Nephron progenitor cell (in vitro differentiated cells): ENCODE measurements around the gene LRRC75A.

Source experiments
- DNase-seq: peaks from one replicate; pipeline ENCODE4 v3.0.0; 2021
- H3K27ac Mint-ChIP-seq: 2 replicates; pipeline ENCODE4 v1.8.0; 2021; ENCODE audit warnings: mild to moderate bottlenecking, moderate library complexity, mixed read lengths
- H3K27me3 Mint-ChIP-seq: 2 replicates; pipeline ENCODE4 v1.8.0; 2021; ENCODE audit warnings: mild to moderate bottlenecking, low read depth, mixed read lengths; ENCODE audit not compliant: poor library complexity
- H3K36me3 Mint-ChIP-seq: 2 replicates; pipeline ENCODE4 v1.8.0; 2021; ENCODE audit warnings: low read depth, mixed read lengths
- H3K4me1 Mint-ChIP-seq: 2 replicates; pipeline ENCODE4 v1.8.0; 2021; ENCODE audit warnings: mixed read lengths
- H3K4me3 Mint-ChIP-seq: 2 replicates; pipeline ENCODE4 v1.8.0; 2021; ENCODE audit warnings: mild to moderate bottlenecking, moderate library complexity, mixed read lengths
- H3K9me3 Mint-ChIP-seq: 2 replicates; pipeline ENCODE4 v1.8.0; 2021; ENCODE audit warnings: mild to moderate bottlenecking, moderate library complexity, mixed read lengths
- CTCF ChIP-seq: fragments of 200-600 bp; sonication (generic); IDR thresholded peaks from 2 replicates; pipeline ENCODE4 v1.5.0; 2021; ENCODE audit warnings: antibody characterized with exemption

Gene LRRC75A

GRCh38 chr17:16422416-16422815 is 69.6 kb downstream of the LRRC75A start:
- H3K4me3 Mint-ChIP-seq: no peak overlapping the region
- peaks cover 40% of the 10 kb centered on the region for H3K4me1 Mint-ChIP-seq
- H3K27ac Mint-ChIP-seq: no peak overlapping the region
- H3K36me3 Mint-ChIP-seq: no peaks in the 10 kb centered on the region
- H3K9me3 Mint-ChIP-seq: no peaks in the 10 kb centered on the region
- peaks cover 8% of the 10 kb centered on the region for H3K27me3 Mint-ChIP-seq
- DNase-seq: no peak
- TF ChIP-seq CTCF: no peak

DNA sequence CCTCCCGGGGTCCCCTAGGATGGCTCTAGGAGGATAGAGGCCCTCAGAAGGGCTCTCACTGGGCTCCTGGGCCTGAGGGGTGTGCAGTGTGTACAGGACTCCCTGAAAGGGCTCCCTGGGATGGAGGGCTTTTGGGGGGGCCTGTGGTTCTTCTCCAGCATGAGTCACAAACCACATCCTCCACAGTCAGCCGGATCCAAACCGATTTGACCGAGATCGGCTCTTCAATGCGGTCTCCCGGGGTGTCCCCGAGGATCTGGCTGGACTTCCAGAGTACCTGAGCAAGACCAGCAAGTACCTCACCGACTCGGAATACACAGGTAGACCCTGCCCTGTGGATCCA is 72.1 kb downstream of the LRRC75A start:
- Mint-ChIP-seq H3K27ac (no peak overlapping the region), H3K27me3 (peaks cover 8% of the 10 kb centered on the region), H3K4me1 (peaks cover 36% of the 10 kb centered on the region), H3K4me3 (no peak overlapping the region), H3K9me3 (no peaks in the 10 kb centered on the region), H3K36me3 (no peaks in the 10 kb centered on the region)
- TF ChIP-seq CTCF: no peak
- no peak for DNase-seq

DNA sequence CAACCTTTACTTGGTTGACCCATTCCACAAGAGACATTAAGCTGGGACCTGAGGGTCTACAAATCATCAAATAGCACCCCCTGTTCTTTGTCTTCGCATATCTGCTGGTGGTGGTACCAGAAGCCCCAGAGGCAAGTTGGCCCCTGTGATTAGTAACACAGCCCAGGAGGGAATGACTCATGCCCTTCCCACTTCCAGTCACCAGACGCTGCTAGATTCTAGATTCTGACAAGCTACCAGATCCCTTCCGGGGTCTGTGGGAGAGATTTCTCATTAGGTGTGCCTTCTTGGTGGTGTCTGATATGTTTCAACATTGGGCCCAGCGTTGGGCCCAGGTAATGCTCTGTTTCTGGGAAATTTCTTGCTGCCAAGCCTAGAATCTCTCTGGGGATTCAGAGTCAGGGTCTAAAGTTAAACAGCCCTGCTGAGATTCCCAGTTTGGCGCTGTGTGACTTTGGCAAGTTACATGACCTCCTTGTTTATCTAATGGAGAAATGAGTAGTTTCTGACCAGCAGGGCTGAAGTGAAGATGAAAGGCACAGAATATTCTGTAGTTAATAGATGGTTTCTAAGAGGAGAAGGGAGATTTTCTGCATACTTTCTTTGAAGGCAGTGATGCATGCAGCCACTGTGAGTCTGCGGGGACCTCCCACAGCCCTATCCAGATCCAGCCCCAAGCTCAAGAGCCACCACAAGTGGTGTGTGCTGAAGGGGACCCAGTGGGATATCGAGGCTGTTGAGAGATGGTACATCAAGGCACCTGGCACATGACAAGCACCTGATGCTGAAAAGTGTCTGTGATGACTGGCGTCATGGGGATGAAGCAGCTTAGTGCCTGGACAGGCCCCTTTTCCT is 72.7 kb downstream of the LRRC75A start:
- H3K27ac Mint-ChIP-seq: no peak overlapping the region

GRCh38 chr17:16418685-16419068 is 73.3 kb downstream of the LRRC75A start:
- DNase-seq: no peak
- Mint-ChIP-seq H3K4me1 (peaks cover 46% of the 10 kb centered on the region), H3K27me3 (peaks cover 8% of the 10 kb centered on the region), H3K36me3 (no peaks in the 10 kb centered on the region), H3K27ac (no peak overlapping the region), H3K4me3 (no peak overlapping the region), H3K9me3 (no peaks in the 10 kb centered on the region)
- TF ChIP-seq CTCF: no peak

More for the DNA sequence above, 72.7 kb downstream of the LRRC75A start:
- H3K36me3 Mint-ChIP-seq: no peaks in the 10 kb centered on the region
- H3K27me3 Mint-ChIP-seq: peaks cover 13% of the 10 kb centered on the region
- peaks cover 42% of the 10 kb centered on the region for H3K4me1 Mint-ChIP-seq
- DNase-seq: no peak
- H3K9me3 Mint-ChIP-seq: no peaks in the 10 kb centered on the region
- H3K4me3 Mint-ChIP-seq: no peak overlapping the region
- TF ChIP-seq CTCF: no peak

- Mint-ChIP-seq H3K4me3 (no peak overlapping the region), H3K27ac (no peak overlapping the region), H3K27me3 (peaks cover 8% of the 10 kb centered on the region), H3K9me3 (no peaks in the 10 kb centered on the region), H3K36me3 (no peaks in the 10 kb centered on the region), H3K4me1 (peaks cover 46% of the 10 kb centered on the region)
- no peak for TF ChIP-seq CTCF
- DNase-seq: no peak
Observed at GRCh38 chr17:16417896-16418684, 73.9 kb downstream of the LRRC75A start.
